ENCODE results near the gene CPT1C.

The CPT1C gene

DNA sequence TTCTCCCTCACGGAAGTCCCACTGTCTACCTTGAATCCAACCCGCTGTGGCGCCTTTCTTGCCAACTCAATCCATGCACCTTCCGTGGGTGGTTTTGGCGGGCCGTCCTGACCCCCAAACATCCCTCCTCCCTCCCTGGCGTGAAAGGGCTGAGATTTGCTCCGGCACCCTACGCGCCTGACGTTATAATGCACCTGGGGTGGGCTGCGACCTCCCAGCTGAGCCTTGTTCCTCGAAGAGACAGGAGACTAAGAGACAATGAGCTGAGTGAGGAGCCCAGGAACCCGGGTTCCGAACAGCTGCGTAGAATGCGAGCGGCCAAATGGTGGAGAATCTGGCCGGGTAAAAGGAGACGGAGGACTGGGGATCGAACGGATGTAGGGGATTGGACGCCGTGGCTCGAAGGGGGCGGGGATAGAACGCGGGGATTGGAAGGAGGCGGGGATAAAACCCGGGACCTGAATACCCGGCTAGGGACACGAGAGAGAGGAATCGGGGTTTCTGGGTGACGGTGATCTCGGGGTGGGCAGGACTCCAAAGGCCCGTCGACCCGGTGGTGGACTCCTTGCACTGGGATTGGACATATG lies at the start of gene CPT1C:
TSS of gene CPT1C (plus strand) at position 461 of the 587 bp plus-strand sequence. CDS start 1,137 bp downstream, outside the sequence.
- DNase-seq = peak; percentile 26

DNA sequence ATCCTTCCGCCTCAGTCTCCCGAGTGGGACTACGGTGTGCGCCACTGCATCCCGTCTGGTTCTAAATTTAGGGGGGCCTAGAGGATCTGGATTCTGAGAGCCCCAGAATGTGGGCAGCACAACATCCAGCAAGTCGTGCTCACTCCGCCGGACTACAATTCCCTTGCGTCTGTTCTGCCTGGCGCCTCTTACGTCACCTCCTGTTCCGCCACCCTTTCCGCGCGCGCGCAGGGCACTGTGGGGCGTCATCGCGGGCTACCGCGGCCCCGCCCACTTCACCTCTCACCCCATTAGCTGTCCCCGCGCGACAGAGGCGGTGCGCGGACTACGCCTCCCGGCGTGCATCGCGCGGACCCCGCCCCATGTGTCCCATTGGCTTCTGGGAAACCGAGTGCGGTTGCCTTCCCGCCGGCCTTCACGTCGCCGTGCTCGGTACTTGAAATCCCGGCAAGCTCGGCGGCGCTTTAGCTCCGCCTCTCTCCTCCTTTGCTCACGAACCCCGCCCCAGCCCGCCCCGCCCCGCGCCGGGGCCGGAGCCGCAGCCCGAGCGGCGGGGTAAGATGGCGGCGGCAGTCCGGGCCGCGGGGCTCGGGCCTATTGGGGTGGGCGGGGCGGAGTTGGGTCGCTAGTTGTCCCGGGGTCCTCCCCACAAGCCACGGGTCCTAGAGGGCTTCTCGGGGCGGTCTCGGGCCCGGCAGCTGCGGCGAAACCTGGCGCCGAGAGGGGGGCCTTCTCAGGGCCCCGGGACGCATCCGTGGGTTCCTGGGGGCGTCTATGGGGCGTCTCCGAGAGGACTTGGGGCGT lies 49.0 kb upstream of the CPT1C start, which contains the start of gene SCAF1:
TSS of gene SCAF1 (plus strand) at position 522 of the 804 bp plus-strand sequence. CDS start 2,818 bp downstream, outside the sequence.
- peak; percentile 100 for DNase-seq

DNA sequence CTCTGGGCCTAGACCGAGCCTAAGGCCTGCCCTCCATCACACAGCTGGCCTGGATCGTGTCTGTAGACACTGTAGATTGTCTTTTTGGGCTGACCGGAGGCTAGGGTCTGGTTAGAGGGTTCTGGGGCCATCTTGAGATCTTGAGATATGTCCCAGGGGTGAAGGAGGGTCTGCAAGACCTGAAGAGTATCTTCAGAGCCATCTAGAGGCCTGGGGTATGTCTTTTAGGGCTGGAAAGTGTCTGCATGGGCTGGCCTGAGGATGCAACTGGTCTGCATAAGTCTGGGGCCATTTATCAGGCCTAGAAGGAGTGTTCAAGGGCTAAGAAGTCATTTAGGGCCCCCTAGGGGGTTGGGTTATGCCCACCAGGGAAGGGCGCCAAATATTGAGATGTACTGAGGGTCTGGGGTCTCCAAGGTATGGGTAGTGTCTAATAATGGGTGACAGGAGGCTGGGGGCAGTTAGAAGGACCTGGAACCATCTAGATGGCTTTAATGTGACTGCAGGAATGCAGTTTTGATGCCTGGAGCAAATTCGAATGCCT lies 48.4 kb upstream of the CPT1C start:
- no peak for DNase-seq

DNA sequence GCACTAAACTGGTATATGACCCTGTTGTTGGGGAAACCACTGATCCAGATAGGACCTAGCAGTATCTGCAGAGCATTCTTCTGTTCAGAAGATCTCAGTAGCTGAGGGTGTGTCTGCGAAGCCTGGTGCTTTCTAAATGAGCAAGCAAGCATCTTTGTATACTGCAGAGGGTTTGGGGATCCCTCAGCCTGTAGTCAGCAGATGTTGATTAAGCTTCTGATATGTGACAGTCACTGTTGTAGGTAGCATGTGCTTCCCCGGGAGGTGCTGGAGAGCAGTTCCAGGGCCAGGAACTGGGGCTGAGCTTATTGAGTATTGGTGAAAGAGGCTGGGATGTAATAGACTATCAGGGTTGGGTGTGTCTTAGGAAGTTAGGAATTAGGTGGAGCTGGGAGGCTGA lies 47.5 kb upstream of the CPT1C start:
- no peak for DNase-seq

DNA sequence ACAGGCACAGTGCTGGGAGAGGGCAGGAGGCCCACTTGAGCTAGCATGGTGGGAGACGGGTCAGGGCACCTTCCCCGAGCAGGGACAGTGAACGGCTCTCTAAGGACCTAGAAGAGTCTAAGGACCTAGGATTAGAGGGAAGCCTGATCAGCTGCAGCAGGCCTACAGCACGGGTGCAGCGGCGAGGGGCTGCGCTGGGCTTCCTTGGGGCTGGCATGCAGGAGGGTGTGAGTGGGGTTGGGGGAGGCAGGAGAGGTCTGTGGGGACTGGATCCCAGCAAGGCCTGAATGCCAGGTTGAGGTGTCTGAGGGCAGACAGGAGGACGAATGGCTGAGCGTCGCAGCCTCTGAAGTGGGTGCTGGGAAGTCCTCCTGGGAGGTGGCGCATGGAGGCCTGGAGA lies 45.3 kb upstream of the CPT1C start:
- DNase-seq = no peak

DNA sequence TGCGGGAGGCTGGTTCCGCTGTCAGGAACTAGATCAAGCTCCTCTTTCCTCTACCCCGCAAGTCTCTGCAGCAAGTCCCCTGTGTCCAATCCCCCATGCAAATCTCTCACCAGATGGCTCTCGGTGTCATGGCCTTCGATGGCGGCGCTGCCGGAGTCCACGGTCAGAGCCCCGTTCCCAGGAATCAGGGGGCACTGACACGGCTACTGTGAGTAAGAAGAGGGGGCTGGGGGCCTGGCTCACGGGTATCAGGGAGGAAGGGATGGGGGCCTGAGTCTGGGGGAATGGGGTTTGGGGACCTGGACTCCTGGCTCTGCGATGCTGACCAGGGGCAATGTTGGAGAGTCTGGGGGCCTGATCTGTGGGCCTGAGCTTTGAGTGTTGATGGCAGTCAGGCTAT lies 44.9 kb upstream of the CPT1C start:
- DNase-seq = no peak

DNA sequence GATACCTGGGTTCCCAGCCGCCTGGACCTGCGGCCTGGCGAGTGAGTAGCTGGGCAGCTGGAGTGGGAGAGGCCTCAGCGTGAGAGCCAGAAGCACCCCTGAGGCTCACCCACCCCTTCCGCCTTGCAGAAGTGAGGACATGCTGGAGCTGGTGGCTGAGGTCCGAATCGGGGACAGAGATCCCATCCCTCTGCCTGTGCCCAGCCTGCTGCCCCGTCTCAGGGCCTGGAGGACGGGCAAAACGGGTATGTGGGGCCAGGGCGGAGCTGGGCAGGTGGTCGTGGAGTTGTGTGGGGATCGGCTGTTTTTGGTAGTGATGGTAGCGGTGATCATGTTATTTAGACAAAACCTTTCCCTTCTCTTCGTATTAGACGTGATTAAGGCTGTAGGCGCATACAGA lies 44.3 kb upstream of the CPT1C start:
- DNase-seq = no peak

DNA sequence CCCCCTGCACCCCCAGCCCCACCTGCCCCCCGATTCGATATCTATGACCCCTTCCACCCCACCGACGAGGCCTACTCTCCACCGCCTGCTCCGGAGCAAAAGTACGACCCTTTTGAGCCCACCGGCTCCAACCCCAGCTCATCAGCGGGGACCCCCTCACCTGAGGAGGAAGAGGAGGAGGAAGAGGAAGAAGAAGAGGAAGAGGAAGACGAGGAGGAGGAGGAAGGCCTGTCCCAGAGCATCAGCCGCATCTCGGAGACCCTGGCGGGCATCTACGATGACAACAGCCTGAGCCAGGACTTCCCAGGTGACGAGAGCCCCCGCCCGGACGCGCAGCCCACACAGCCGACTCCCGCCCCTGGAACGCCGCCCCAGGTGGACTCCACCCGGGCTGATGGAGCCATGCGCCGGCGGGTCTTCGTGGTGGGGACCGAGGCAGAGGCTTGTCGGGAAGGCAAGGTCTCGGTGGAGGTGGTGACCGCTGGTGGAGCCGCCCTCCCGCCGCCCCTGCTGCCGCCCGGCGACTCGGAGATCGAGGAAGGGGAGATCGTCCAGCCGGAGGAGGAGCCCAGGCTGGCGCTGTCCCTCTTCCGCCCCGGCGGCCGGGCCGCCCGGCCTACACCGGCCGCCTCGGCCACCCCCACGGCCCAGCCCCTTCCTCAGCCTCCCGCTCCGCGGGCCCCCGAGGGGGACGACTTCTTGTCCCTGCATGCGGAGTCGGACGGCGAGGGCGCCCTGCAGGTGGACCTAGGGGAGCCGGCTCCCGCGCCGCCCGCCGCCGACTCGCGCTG lies 39.7 kb upstream of the CPT1C start:
- DNase-seq = no peak

DNA sequence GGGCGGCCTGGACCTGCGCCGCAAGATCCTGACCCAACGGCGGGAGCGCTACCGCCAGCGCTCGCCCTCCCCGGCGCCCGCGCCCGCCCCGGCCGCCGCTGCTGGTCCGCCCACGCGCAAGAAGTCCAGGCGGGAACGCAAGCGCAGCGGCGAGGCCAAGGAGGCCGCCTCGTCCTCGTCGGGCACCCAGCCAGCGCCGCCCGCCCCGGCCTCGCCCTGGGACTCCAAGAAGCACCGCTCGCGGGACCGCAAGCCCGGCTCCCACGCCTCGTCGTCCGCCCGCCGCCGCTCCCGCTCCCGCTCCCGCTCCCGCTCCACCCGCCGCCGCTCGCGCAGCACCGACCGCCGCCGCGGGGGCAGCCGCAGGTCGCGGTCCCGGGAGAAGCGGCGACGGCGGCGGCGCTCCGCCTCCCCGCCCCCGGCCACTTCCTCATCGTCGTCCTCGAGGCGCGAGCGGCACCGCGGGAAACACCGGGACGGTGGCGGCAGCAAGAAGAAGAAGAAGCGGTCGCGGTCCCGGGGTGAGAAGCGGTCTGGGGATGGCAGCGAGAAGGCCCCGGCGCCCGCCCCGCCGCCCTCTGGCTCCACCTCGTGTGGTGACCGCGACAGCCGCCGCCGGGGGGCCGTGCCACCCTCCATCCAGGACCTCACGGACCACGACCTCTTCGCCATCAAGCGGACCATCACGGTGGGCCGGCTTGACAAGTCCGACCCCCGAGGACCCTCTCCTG lies 38.9 kb upstream of the CPT1C start:
- DNase-seq = no peak

DNA sequence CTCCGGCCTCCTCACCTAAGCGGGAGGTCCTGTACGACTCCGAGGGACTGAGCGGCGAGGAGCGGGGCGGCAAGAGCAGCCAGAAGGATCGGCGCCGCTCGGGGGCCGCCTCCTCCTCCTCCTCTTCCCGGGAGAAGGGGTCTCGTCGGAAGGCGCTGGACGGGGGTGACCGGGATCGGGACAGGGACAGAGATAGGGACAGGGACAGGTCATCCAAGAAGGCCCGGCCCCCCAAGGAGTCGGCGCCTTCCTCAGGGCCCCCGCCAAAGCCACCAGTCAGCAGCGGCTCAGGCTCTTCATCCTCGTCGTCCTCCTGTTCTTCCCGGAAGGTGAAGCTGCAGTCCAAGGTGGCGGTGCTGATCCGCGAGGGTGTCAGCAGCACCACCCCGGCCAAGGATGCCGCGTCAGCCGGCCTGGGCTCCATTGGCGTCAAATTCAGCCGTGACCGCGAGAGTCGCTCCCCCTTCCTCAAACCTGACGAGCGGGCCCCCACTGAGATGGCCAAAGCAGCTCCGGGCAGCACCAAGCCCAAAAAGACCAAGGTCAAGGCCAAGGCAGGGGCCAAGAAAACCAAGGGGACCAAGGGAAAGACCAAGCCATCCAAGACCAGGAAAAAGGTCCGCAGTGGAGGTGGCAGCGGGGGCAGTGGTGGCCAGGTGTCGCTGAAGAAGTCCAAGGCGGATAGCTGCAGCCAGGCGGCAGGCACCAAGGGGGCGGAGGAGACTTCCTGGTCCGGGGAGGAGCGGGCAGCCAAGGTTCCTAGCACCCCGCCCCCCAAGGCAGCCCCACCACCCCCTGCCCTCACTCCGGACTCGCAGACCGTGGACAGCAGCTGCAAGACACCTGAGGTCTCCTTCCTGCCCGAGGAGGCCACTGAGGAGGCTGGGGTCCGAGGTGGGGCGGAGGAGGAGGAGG lies 38.1 kb upstream of the CPT1C start:
- DNase-seq = no peak

DNA sequence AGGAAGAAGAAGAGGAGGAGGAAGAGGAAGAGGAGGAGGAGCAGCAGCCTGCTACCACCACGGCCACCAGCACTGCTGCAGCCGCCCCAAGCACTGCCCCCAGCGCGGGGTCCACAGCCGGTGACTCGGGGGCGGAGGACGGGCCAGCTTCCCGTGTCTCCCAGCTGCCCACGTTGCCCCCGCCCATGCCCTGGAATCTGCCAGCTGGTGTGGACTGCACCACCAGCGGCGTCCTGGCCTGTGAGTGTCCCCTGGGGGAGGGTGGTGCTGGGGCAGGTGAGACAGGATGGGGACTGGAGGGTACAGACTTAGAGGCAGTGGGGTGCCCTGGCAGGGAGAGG lies 37.5 kb upstream of the CPT1C start:
- no peak for DNase-seq

DNA sequence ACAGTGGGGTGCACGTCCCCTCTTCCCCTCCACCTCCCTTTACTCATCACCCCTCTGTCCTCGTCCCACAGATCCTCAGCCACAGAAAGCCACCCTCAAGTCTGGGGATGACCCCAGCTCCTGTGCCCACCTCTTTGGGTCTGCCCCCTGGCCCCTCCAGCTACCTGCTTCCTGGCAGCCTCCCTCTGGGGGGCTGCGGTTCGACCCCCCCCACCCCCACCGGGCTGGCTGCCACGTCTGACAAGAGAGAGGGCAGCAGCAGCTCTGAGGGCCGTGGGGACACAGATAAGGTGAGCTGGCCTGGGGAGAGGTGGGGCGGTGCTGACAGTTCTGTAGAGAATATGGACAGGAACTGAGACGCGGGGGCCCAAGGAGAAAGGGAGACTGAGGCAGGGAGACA lies 36.3 kb upstream of the CPT1C start:
- no peak for DNase-seq

DNA sequence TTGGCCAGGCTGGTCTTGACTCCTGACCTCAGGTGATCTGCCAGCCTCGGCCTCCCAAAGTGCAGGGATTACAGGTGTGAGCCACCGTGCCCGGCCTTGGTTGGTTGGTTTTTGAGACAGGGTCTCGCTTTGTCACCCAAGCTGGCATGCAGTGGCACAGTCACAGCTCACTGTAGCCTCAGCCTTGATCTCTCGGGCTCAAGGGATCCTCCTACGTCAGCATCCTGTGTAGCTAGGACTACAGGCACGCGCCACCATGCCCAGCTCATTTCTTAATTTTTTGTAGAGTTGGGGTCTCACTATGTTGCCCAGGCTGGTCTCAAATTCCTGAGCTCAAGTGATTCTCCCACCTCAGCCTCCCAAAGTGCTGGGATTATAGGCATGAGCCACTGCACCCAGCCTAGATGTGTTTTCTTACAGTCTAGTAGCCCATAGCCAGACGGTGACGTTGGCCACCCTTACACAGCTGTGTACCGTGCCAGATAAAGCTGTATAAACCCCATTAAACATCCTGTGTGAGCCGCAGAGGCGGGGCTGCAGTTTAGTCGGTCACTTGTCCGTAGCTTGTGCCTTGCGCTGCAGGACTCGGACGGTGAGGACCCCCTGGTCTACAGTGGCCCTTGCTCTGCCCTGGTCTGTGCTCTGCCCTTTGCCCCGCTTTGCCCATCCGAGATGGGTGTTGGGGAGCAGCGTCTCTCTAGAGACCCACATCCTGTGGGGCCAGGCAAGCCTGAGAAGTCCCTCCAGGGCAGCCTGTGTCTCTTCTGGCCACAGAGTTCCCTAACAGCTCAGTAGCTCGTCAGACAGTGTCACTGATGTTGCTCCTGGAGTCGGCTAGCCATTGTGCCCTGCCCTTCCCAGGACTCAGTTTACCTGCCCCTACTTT lies 35.1 kb upstream of the CPT1C start:
- no peak for DNase-seq

DNA sequence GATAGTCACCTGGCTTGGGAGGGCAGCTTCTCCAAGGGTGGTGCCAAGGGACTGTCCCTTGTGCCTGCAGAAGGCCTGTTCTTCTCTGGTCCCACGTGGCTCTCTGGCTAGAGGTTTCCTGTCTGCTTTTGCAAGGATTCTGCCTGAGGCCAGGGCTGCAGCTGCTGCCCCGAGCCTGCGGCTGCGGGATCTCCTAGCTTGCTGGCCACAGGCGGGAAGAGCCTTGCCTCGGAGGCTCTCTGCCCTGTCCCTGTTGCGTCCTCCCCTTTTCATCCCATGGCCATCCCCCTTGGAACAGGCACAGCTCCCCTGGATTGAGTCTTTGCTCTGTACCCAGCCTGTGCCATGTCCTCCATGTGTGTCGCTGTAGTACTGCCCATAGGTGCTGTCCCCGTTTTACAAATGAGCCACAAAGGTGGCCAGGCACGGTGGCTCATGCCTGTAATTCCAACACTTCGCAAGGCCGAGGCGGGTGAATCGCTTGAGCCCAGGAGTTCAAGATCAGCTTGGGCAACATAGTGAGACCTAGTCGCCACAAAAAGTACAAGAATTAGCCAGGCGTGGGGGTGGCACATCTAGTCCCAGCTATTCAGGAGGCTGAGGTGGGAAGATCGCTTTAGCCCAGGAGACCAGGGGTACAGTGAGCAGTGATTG lies 34.3 kb upstream of the CPT1C start:
- DNase-seq = no peak

DNA sequence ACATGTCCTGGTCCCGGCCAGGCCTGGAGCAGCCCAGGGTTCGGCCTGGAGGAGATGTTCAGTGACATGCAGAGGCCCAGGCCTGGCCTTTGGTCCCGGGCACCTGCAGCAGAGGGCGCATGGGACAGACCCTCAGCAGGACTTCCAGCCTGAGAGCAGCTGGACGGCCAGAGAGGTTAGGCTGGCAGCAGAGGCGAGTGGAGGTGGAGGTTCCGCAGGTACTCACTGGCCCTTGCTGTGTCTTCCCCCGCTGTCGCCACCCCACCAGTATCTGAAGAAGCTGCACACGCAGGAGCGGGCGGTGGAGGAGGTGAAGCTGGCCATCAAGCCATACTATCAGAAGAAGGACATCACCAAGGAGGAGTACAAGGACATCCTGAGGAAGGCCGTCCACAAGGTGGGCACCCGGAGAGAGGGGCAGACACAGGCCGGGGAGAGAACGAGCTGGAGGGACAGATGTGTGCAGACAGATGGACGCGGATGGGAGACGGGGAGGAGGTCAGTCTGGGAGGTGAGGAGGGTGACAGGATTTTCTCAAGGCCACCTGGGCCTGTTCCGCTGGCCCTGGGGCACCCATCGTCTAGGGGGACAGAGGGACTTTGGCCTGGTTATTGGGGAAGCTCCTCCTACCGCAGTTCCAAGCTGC lies 33.3 kb upstream of the CPT1C start:
- DNase-seq = no peak

DNA sequence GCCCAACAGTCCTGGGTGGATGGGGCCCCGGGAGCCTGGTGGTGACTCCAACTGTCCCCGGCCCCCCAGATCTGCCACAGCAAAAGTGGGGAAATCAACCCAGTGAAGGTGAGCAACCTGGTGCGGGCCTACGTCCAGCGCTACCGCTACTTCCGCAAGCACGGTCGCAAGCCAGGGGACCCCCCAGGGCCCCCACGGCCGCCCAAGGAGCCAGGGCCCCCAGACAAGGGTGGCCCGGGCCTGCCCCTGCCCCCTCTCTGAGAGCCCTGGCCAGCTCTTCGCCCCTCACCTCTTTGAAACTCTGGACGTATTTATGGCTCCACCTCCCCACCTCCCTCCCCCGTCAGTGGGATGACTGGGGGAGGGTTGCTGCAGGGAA lies 32.8 kb upstream of the CPT1C start:
- DNase-seq = no peak

DNA sequence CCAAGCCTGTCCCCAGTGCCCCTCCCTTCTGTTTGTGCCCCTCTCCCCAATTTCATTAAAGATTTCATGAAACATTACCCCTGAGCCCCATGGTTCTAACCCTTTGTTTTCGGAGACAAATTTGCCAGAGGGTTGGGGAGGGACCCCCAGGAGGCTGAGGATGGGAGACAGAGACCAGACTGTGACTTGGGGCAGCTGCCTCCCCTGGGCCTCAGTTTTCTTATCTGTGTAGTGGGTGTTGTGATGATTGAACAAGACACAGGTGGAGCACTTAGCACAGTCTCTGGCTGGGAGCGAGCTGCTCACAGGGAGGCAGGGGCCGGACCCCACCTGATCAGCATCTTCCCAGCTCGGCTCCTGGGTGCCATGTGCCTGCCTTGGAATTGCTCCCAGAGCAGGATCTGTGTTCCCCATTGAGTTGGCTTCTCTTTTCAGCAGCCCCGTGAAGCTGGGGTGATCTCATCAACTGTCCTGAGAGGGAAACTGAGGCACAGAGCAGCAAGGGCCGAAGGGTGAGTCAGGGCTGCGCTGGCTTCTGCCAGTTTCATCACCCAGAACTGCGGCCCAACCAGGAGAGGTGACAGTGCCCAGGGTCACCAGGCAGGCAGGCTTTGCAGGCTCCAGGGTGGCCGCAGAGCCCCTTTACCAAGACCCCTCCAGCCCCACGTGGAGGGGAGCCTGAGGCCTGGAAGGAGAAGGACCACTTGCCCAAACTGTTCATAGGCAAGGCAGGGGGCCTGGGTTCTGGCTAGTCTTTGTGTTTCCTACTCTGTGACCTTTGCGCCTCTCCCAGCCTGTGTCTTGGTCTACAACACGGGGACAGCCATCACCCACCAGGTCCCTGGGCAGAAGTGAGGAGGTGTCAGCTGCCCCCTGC lies 32.1 kb upstream of the CPT1C start:
- no peak for DNase-seq

DNA sequence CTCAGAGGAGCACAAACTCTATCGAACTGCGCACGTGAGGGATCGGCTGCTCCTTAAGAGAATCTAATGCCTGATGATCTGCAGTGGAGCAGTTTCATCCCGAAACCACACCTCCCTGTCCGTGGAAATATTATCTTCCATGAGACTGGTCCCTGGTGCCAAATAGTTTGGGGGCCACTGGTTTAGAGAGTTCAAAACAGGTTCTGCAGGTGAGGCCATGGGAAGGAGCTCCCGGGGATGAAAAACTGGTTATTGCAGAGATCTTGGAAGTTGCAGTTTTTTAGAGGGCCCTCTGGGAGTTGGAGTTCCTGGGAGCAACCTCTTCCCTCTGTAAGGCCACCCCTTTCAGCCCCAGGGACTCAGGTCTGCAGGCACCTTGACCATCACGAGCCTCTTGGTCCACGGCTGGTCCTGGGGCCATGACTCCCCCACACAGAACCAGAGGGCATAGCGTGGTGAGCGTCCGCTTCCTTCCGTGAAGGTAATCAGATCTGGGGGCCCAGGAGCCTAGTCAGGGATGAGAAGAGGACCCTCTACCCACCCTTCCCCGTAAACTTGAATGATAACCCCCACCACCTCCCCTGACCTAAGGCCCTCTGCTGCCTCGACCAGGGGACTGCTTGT lies 30.5 kb upstream of the CPT1C start:
- DNase-seq = no peak

Measured in activated effector memory CD4-positive, alpha-beta T cell treated with Interleukin-2 at 50 U/mL for 16 hours (primary cell).